Upper lobe of left lung (tissue), 6 donors: ENCODE measurements around the gene LRRC10B. TPM values are rescaled to one million over a fixed set of nuclear protein-coding genes. Genes with fewer than 3 reads are reported as not detected.
A peak's percentile ranks its signal among the peaks of the same experiment; 100 is the strongest.

Experiments
- ATAC-seq, 2 donors: fragments of 200-7000 bp; cut with Tn5 transposase; one replicate each; pipeline ENCODE4 v1.9.1; 2022; ENCODE audit warnings: mild to moderate bottlenecking in 2 of 2, moderate library complexity in 2 of 2; ENCODE audit not compliant: low FRiP score in 2 of 2
- DNase-seq, 2 donors: peaks; one replicate each; pipeline ENCODE4 v3.0.0-alpha.2; 2019 to 2020
- H3K27ac ChIP-seq, 4 donors: fragments of 200-600 bp; sonication (generic); one replicate each; pipeline ENCODE4 v1.5.1; 2016 to 2019
- H3K27me3 ChIP-seq, 4 donors: fragments of 200-600 bp; sonication (generic); one replicate each; pipeline ENCODE4 v1.5.1; 2017 to 2019
- H3K36me3 ChIP-seq, 4 donors: fragments of 200-600 bp; sonication (generic); one replicate each; pipeline ENCODE4 v1.5.1; 2016 to 2019
- H3K4me1 ChIP-seq, 4 donors: fragments of 200-600 bp; sonication (generic); one replicate each; pipeline ENCODE4 v1.5.1; 2018 to 2019
- H3K4me3 ChIP-seq, 4 donors: fragments of 200-600 bp; sonication (generic); one replicate each; pipeline ENCODE4 v1.5.1; 2017 to 2019; ENCODE audit warnings: mild to moderate bottlenecking in 2 of 4, moderate library complexity in 1 of 4
- H3K9me3 ChIP-seq, 4 donors: fragments of 200-600 bp; sonication (generic); one replicate each; pipeline ENCODE4 v1.5.1; 2018 to 2019
- CTCF ChIP-seq, 6 experiments: fragments of 450-650 bp in 4 of 6; fragments of 200-600 bp in 2 of 6; sonication (generic) in 2 of 6; IDR thresholded peaks; one replicate each; pipeline ENCODE4 v1.5.1; 2016 to 2019; ENCODE audit warnings: antibody characterized with exemption in 6 of 6
- EP300 ChIP-seq, 4 donors: sonication (generic); formaldehyde crosslinking; IDR thresholded peaks; one replicate each; pipeline ENCODE4 v1.5.1; 2017; ENCODE audit warnings: antibody characterized with exemption in 4 of 4, control low read depth in 2 of 4
- POLR2A ChIP-seq, 4 donors: fragments of 450-650 bp; IDR thresholded peaks; one replicate each; pipeline ENCODE4 v1.5.1; 2016 to 2017; ENCODE audit warnings: antibody characterized with exemption in 4 of 4, mild to moderate bottlenecking in 2 of 4
- POLR2AphosphoS5 ChIP-seq, 2 donors: sonication (generic); formaldehyde crosslinking; IDR thresholded peaks; one replicate each; pipeline ENCODE4 v1.5.1; 2017; ENCODE audit warnings: antibody characterized with exemption in 2 of 2
- WGBS, 2 donors: methylation state at CpG; one replicate each; pipeline ENCODE4 v1.1.5; 2017 to 2018; 5-methylcytosine and 5-hydroxymethylcytosine counted together
- total RNA-seq, 6 donors: library from RNA; depleted of rRNA in 4 of 6; stranded (reverse); fragments of >200 nt in 4 of 6; gene quantifications; one replicate each; pipeline versions ENCODE4 v1.1.0 to v1.2.1, GENCODE V29; 2016 to 2021
- donor health status: DM: no; HTN: no; CAD: no; lungs with moderate emphysema.
- donor health status: DM: no; HTN: yes; CAD: no; lungs with severe emphysema.

LRRC10B gene
- total RNA-seq, 6 donors from 2014 or later = 0.31 to 24.2 (median 8.5) TPM

- Histone ChIP-seq H3K4me1 (peaks cover 0 to 6% (median 0%) of the 10 kb centered on the region in 4 donors), H3K9me3 (no peaks in the 10 kb centered on the region), H3K27me3 (no peaks in the 10 kb centered on the region), H3K36me3 (no peaks in the 10 kb centered on the region), H3K27ac (no peak overlapping the region), H3K4me3 (no peak overlapping the region)
- ATAC-seq (no peak), DNase-seq (no peak)
- WGBS, 2 donors = 80 to 91% methylated on average over 1 to 2 of the region's 2 CpGs
- TF ChIP-seq CTCF (IDR thresholded peaks at IDR 0.05) (no peak), POLR2AphosphoS5 (IDR thresholded peaks at IDR 0.05) (no peak), EP300 (IDR thresholded peaks at IDR 0.05) (no peak), POLR2A (IDR thresholded peaks at IDR 0.05) (no peak)
Measured at GRCh38 chr11:61536676-61537270, 28.2 kb downstream of the LRRC10B start.

- Histone ChIP-seq H3K36me3 (no peaks in the 10 kb centered on the region), H3K27ac (no peak overlapping the region), H3K4me1 (peaks cover 0 to 6% (median 0%) of the 10 kb centered on the region in 4 donors), H3K27me3 (no peaks in the 10 kb centered on the region), H3K9me3 (no peaks in the 10 kb centered on the region), H3K4me3 (no peak overlapping the region)
- DNase-seq (peak in 1 of 2 donors; percentile 37), ATAC-seq (no peak)
- TF ChIP-seq POLR2AphosphoS5 (IDR thresholded peaks at IDR 0.05) (no peak), POLR2A (IDR thresholded peaks at IDR 0.05) (no peak), CTCF (IDR thresholded peaks at IDR 0.05) (no peak), EP300 (IDR thresholded peaks at IDR 0.05) (no peak)
- 80 to 91% methylated on average over 1 to 6 of the region's 8 CpGs for WGBS, 2 donors
Measured at GRCh38 chr11:61537326-61537725, 28.8 kb downstream of the LRRC10B start.

GRCh38 chr11:61538636-61538961, 30.1 kb downstream of the LRRC10B start:
- no peaks in the 10 kb centered on the region for H3K9me3 ChIP-seq
- H3K27me3 ChIP-seq = no peaks in the 10 kb centered on the region
- no peak overlapping the region for H3K4me3 ChIP-seq
- 62 to 92% methylated on average over 7 to 9 of the region's 9 CpGs for WGBS, 2 donors
- TF ChIP-seq CTCF (IDR thresholded peaks at IDR 0.05) (no peak), POLR2AphosphoS5 (IDR thresholded peaks at IDR 0.05) (no peak), POLR2A (IDR thresholded peaks at IDR 0.05) (no peak)
- ATAC-seq (no peak), DNase-seq (no peak)
- no peak overlapping the region for H3K27ac ChIP-seq
- H3K4me1 ChIP-seq = no peaks in the 10 kb centered on the region
- H3K36me3 ChIP-seq = no peaks in the 10 kb centered on the region

GRCh38 chr11:61539006-61539405, 30.5 kb downstream of the LRRC10B start:
- Histone ChIP-seq H3K9me3 (no peaks in the 10 kb centered on the region), H3K36me3 (no peaks in the 10 kb centered on the region), H3K27me3 (no peaks in the 10 kb centered on the region), H3K4me3 (no peak overlapping the region), H3K4me1 (no peaks in the 10 kb centered on the region), H3K27ac (no peak overlapping the region)
- TF ChIP-seq EP300 (IDR thresholded peaks at IDR 0.05) (no peak), POLR2AphosphoS5 (IDR thresholded peaks at IDR 0.05) (no peak), POLR2A (IDR thresholded peaks at IDR 0.05) (no peak), CTCF (IDR thresholded peaks at IDR 0.05) (no peak)
- WGBS, 2 donors = 80 to 94% methylated on average over 11 of the region's 11 CpGs
- no peak for DNase-seq
- no peak for ATAC-seq

- ATAC-seq (no peak), DNase-seq (no peak)
- Histone ChIP-seq H3K36me3 (no peaks in the 10 kb centered on the region), H3K27ac (no peak overlapping the region), H3K4me1 (no peaks in the 10 kb centered on the region), H3K9me3 (no peaks in the 10 kb centered on the region), H3K4me3 (no peak overlapping the region), H3K27me3 (no peaks in the 10 kb centered on the region)
- WGBS, 2 donors = 72 to 80% methylated on average over 14 of the region's 14 CpGs
- TF ChIP-seq POLR2AphosphoS5 (IDR thresholded peaks at IDR 0.05) (no peak), EP300 (IDR thresholded peaks at IDR 0.05) (no peak), POLR2A (IDR thresholded peaks at IDR 0.05) (no peak), CTCF (IDR thresholded peaks at IDR 0.05) (no peak)
Measured at GRCh38 chr11:61539831-61540357, 31.3 kb downstream of the LRRC10B start.
